ENCODE results near the gene PAPOLA.

PAPOLA gene

DNA sequence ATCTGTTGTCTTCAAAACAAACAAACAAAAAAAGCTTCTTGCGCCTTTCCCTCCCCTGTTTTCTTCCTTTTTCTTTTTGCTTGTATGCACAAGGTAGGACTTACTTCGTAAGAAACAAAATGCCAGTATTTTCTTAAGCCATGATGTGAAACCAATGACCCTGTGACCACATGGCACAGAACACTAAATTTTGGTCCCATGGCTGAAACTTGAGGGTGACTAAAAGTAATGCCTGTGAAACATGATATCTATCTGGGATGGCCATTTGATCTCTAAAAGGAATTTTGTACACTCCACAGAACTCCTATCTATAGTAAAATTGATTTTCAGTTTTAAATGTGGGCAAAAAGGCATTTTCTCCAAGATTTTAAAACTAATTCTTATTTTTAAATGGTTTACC is 63.6 kb downstream of the PAPOLA start:
- no peak for DNase-seq (ENCODE audit: low read depth)

DNA sequence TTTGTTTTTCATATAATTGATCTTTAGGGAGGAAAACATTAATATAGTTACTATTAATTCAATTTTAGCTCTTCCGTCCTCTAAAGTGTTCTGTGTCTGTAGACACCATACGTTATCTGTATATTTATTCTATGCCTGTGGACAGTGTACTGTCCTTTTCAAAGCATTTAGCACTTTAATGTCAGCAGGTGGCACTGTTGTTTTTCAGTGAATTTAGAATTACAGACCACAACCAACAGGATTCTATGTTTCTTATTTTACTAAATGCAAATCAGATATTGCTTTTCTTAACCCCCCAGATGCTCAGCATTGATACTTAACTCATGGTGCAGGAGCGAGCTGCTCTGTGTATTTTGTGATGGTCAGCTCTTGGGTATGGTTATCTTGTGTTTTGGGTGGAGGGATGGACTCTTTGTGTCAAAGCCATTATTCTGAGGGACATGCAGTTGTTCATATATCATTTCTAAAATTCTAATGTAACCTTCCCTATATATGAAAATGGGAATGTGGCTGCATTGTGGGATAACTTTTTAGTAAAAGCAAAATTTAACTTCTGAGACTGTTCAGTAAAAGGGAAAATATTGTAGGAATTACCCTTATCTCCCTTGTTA is 65.2 kb downstream of the PAPOLA start:
- DNase-seq (ENCODE audit: low read depth), result no peak

DNA sequence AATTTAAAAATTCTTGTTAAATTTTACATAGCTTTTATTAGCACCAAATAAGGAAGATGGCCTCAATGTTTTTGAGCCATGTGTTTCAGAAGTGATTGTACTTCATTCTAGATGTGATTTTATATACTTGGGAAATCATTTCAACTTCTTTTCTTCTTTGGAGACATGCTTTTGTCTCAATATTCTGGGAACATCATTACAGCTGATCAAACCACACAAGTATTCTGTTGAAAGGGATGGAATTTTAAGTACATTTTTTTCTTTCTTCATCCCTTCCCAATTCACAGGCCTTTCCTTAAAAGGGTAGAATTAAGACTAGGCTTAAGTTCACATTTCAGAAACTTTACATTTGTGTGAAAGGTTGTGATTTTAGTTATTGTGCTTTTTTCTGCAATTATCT is 66.4 kb downstream of the PAPOLA start:
- DNase-seq (ENCODE audit: low read depth), result no peak

DNA sequence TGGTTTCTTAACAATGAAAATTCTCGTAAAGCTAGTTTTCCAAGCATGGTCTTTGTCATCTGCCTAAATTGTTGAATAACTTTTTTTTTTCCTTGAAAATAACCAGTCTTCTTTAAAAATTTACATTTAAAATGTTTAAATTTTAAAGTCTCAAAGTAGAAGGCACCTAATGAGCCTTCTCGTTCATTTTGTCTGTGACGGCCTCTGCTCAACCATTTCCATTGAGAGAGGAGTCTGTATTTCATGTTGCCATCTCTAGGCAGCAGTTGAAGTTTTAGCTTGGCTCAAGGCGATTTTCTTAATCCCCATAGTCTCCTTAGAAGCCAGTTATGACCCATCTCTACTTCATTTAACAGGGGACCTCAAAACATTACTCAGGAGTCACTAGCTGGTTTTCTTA is 69.1 kb downstream of the PAPOLA start:
- DNase-seq (ENCODE audit: low read depth), result no peak

DNA sequence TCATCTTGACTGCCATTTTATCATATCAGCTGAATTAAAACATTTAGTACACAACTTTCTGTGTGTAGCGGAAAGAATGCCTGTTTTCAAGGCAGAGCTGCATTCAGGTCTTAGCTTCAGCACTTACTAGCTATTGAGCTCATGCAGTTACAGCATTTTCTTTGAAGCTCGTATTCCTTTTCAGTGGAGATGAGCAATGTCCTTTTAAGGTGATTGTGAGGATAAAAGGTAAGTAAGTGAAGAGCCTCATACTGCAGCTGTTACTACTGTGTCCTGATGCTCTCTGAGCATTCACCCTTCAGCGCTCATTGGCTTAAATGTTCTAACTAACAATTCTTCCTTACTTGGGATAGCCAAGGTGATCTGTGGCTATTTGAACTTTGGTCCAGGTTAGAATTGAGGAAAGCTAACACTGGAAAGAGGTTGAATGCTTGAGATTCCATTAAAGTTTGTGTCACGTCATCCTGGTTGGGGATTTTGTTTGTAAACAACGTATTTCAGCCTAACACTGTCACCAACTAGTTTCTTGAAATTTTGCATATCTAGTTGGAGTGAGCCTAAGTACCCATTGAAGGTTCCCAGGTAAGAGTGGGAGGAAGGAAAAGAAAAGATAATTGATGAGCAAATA is 71.4 kb downstream of the PAPOLA start:
- DNase-seq (ENCODE audit: low read depth), result no peak

DNA sequence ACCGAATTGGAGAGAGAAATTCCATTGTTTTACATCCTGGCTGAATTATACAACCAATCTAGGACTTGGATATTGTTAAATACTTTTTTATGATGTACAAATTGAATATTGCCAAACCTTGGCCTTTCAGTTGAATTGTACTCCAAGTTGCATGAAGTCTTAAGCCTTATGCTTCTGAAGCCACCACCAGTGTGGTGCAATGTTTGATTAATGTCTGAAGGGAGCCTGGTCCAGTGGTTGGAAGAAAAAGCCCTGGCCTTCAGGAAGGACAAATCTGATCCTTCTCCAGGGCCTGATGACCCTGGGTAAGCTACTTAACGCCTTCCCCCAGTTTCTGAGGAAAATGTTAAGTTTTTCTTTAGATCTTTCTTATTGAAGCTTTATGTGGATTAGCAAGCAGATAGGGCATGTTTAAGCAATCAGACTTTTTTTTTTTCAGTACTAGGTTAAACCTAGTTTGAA is 72.0 kb downstream of the PAPOLA start:
- DNase-seq (ENCODE audit: low read depth), result no peak

DNA sequence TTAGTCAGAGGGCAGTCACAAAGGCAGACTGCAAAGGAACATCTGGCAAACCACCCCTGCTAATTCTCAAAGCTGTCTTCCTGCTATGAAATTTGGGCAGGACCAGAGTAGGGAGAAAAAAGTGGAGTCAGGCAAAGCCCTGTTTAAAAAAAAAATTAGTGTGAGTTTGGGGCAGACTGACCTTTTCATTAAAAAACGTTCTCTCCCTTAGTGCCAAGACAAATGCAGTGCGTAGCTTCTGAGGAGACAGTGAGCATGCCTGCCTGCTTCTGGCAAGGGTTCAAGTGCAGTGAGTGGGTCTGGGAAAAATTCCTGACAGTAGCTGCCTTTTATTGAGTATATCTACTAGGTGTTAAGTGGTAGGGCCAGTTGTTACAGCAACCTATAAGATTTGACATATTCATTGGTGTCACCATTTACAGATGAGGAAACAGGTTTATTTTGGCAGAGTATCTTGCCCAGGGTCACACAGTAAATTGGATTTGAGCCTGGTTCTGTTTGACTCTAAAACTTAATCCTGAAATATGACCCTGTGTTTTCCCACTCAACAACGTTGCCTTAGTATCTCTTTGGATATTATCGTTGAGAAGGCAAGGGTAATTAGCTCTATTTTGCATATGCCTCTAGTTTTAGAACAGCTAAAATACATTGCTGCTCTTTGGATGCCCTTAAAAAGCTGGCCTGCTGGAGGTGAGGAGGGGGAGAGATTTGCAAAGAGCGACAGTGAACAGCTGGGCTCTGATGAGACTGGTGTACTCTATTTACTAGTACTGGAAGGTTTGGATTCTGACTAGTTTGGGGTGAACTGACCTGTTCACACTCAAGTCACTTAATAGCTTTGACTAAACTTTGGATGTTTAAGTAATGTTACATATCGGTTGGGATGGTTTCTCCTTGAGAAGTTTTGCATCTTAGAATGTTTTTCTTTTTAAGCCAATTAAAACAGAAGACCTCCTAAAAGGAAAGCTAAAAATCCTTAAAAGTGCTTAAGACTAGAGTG is 72.8 kb downstream of the PAPOLA start:
- peak; percentile 50 for DNase-seq (ENCODE audit: low read depth)

DNA sequence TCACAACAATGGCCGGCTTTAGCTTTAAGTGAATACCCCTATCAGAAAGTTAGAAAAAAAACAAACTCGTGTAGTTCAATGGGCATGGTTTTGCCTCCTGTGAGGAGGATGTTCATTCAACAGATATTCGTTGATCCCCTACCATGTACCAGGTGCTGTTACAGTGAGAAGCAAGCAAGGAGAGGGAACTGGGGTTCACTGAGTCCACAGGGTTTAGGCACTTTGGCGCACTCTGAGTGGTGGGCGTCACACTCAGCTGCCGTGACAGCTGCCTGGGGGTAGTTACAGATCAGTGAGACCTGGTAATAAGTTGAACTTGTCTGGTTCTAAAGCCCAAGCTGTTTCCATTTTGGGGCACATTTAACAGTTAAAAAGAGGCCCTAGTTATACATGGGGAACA is 74.2 kb downstream of the PAPOLA start:
- DNase-seq (ENCODE audit: low read depth), result no peak

DNA sequence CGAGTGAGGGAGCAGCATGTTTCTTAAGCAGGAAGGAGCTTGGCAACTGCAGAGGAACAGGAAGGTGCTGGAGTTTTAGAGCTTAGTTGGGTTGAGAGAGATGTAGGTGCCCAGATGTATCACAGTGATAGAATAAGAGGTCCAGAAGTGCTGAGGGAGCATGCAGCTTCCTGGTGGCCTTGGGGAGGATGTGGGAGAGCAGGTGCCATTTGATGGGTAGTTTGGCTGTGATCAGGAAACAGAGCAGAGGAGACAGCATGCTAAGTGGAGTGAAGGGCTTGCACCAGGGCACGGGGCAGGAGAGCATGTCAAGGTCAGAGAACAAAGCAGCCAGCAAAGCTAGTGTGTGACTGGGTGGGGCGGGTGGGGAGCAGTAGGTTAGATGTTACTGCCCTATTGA is 74.8 kb downstream of the PAPOLA start:
- no peak for DNase-seq (ENCODE audit: low read depth)

DNA sequence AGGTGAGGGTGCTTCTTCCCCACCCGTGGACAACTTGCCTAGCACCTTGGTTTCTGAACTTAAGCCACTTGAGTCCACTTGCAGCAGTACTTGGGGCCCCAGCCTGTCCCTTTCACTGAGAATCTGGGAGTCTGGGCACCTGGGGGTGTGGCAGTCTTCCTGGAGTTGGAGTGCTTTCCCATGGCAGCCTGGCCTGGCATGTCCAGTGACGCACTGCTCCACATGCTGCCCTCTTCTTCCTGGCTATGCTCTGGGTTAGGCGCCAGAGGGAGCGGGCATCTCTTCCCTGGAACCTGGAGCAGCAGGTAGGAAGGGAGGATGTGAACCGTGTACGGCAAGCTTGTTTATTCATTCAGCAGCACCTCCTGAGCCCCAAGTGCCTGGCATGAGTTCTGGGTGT is 76.4 kb downstream of the PAPOLA start:
- DNase-seq (ENCODE audit: low read depth), result no peak

DNA sequence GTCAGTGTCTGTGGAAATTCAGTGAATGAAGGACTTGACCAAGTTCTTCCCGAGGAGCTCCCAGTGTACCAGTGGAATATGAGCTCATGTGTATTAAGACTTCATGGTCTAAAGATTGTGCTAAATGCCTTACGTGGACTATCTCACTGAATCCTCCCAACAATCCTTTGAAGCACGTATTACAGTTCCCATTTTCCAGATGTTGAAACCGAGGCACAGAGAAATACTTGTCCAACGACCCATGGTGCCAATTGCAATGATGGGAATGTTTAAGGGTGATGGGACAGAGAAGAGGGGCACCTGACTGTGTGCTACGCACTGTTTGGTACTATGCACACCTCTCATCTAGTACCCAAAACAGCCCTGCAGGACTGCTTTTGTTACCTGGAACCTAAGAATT is 77.2 kb downstream of the PAPOLA start:
- no peak for DNase-seq (ENCODE audit: low read depth)

DNA sequence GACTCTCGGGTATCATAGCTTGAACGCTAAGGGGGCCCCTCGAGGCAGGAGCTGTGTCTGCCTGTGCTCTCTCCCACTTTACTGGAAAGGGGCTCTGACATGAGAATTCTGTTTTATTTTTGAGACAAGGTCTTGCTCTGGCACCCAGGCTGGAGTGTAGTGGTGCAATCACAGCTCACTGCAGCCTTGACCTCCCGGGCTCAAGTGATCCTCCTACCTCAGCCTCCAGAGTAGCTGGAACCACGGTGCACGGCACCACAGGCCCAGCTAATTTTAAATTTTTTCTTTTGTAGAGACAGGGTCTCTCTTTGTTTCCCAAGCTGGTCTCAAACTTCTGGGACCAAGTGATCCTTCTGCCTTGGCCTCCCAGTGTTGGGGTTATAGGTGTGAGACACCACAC is 77.7 kb downstream of the PAPOLA start:
- no peak for DNase-seq (ENCODE audit: low read depth)

DNA sequence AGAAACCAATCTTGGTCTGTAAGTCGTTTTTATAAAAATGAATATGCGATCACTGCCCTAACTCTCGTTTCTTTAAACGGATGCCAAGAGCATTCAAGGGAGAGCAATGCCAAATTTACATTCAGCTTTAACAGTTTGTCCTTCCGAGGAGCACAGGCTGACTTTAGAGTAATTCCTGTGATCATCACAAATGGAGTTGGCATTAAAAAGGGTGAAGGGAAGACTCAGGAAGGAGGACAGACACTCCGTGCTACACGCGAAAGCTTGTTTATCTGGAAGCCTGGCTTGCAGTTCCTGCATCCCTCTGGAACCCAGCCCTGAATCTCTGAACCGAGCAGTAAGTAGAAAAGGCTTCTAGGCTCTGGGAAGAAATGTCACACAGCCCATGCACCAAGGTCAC is 78.4 kb downstream of the PAPOLA start:
- DNase-seq (ENCODE audit: low read depth), result no peak

DNA sequence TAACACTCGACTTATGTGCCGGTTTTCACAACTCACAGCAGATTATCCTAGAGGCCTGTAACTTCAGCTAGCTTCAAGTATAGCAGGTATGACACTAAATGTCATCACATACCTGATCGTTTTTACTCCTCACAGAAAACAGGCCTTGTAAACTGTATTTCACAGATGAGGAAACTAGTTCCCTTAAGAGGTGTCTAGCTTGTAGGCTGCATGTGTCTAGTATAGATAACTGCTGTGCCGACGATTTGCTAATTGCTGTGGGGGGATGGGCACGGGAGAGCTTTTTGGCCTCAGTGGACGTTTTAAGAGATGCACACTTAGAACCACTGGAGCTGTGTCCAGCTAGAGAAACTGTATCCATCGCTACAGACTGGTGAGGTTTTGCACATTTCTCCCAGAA is 78.8 kb downstream of the PAPOLA start:
- no peak for DNase-seq (ENCODE audit: low read depth)

DNA sequence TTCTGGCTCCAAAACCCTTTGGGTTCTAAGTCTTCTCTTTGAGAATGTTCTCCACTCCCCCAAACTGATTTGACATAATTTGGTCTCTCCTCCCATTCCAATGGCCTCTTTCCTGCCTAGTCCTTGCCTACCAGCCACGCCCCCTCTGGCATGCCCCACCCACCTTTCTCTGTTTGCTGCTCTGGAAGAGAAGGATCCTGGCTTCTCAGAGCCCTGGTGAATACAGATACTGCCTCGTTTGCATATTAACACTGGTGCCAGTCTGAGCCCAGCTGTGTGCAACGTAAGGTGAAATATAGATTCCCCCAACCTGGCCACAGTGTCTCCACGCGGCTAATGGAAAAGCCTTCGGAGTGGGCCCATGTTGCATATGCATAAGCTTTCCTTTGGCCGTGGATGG is 79.7 kb downstream of the PAPOLA start:
- no peak for DNase-seq (ENCODE audit: low read depth)

DNA sequence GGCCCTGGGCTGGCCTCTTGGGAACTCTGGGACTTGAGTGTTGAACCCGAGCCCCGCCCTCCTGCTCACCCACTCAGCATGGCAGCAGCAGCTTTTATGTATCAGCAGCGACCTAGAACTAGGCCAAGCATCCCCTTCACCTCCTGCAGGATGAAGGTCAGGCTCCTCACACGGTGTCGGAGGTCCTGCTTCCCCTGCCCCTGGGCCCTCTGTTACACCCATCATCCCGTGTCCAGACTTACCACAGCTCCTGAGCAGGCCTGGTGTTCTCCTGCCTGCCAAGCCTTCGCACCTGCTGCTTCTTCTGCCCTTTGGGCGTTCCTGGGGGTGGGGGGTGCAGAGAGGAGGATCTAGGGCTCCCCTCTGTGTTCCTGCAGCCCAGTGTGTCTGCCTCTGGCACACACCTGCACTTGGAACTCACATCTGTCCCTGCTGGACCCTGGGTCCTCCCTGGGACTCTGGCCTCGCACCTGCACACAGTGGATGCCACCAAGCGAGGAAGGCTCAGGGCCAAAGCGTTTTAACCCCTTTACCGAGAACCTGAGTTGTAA is 80.3 kb downstream of the PAPOLA start:
- DNase-seq (ENCODE audit: low read depth), result no peak

DNA sequence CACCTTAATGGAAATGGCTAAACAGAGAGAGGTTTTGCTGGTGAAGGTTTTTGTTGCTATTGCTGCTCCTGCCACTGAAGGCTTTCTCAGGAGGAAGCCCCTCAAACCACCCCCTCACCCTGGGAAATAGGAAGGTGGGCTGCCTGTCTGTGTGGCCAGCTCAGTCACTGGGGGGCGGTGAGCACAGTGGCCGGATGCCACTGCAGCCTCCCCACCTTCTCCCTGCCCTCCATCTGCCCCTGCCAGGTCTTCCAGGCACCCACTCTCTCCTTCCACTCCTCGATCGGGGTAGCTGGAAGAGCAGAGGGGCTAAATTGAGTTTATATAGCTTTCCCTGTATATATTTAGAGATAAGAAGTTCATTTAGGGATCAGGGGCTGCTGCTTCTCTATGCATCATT is 80.8 kb downstream of the PAPOLA start:
- DNase-seq (ENCODE audit: low read depth), result no peak

DNA sequence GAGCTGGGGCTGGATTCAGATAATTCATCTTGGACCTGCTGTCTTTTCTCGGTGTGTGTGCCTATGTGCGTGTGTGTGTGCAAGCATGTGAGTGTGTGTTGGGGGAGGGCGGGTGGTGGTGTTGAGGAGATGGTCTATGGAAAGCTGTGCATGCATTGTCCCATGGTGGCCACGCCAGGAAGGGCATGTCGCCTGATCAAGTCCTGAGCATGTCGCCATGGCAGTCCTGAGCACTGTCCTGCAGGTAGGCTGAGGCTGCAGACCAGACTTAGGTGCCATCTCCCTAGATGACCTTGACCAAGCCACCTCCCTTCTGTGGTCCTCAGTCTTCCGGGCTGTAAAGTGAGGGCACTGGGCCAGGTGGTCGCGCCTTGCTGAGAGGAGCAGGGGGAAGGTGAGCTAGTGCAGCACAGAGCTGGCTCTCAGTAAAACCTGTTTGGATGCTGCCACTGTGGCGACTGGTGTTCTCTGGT is 81.4 kb downstream of the PAPOLA start:
- DNase-seq (ENCODE audit: low read depth), result no peak

DNA sequence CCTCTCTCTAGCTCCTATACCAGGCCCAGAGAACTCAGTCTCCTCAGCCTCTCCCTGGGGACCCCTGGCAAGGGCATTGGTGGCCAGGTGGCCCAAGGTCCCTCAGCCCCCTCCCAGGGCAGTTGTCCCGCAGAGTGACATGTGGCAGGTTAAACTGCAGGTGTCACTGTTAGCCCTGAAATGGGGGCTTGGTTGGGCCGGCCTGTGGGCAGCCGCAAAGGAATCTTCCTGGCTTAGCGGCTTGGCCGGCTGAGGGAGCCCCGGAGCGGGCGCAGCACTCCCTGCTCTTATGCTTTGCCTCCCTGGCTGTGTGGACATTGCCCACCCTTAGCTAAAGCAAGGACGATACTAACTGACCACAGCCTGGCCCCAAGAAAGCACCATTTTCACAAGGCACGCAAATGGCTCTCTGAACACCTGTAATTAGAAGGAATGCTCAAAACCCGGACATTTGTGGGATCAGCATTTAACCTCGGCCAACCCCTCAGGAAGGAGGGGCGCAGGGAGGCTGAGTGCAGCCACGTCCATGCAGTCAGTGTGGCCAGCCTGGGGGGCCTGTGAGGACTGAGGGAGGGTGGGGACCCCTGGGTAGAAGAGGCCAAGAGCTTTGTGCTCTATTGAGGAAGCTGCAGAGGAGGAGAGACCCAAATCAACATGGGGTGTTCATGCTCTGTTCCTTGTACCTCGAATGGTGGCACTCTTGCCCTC is 82.2 kb downstream of the PAPOLA start:
- no peak for DNase-seq (ENCODE audit: low read depth)

DNA sequence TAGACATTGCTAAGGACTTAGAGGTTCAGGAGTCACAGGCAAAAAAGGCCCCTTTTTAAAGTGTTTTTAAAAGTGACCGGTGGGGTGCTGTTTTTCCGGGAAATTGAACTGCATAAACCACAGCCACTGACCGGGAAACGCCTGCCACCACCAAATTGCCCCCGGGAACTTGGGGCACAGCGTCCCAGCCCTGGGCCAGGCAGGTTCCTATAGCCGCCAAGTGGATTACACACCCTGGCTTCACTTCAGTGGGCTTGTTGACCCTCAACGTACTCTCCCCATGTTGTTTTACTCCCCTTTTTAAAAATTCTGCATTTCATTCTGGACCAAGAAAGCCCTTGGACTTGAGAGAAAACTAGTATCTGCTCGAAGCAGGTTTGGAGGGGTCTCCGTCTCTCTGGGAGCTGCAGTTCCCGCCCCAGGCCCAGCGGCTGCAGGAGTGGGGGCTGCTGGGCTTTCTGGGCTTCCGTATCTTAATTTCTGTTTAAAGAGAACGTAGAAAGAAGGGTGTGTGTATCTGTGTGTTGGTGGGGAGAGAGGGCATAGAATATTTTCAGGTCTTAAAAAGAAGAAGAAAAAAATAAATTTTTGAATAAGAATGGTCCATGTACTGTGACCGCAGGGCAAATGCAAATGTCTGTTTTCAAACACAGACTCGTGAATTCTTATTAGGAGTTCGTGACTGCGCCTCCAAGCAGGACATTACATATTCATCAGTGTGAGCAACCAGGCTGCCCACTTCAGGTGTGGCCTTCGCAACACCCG is 82.9 kb downstream of the PAPOLA start:
- no peak for DNase-seq (ENCODE audit: low read depth)

DNA sequence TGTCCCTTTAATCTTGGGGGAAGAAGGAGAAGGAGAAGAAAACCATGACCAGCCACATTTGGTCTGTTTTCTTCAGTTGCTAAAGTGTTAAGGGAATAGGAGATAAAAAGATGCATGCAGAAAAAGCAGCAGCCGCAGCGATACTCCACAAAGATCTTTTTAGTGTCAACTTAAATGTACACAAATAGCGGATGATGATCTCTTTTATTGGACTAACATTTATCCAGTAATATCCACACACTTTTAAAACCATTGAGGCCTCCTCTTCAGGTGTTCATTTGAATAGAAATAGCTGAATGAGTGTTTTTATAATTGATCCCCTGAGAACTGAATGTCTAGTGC is 83.5 kb downstream of the PAPOLA start:
- DNase-seq (ENCODE audit: low read depth), result no peak

All from GM04503 (cell line).